Sigmoid colon (tissue), 7 donors: ENCODE results near the gene ANKIB1. TPM values are rescaled to one million over a fixed set of nuclear protein-coding genes. Genes with fewer than 3 reads are reported as not detected.

Experiments used
- DNase-seq: peaks from one replicate; pipeline ENCODE4 v3.0.0-alpha.2; 2019
- H3K27ac ChIP-seq, 4 donors: fragments of 200-600 bp; sonication (generic); one replicate each; pipeline ENCODE4 v1.5.1; 2016 to 2019; ENCODE audit warnings: mild to moderate bottlenecking in 1 of 4
- H3K27me3 ChIP-seq, 3 donors: fragments of 200-600 bp; sonication (generic); one replicate each; pipeline ENCODE4 v1.5.1; 2019; ENCODE audit warnings: mild to moderate bottlenecking in 1 of 3
- H3K36me3 ChIP-seq, 4 donors: fragments of 200-600 bp; sonication (generic); one replicate each; pipeline ENCODE4 v1.5.1; 2016 to 2019
- H3K4me1 ChIP-seq, 4 donors: fragments of 200-600 bp; sonication (generic); one replicate each; pipeline ENCODE4 v1.5.1; 2017 to 2019
- H3K4me3 ChIP-seq, 4 donors: fragments of 200-600 bp; sonication (generic); one replicate each; pipeline ENCODE4 v1.5.1; 2017 to 2019; ENCODE audit warnings: mild to moderate bottlenecking in 2 of 4, moderate library complexity in 1 of 4
- H3K9me3 ChIP-seq, 4 donors: fragments of 200-600 bp in 3 of 4; sonication (generic) in 3 of 4; one replicate each; pipeline versions ENCODE4 v1.5.1 to v1.6.1; 2013 to 2019
- EP300 ChIP-seq, 4 donors: sonication (generic); formaldehyde crosslinking; IDR thresholded peaks; one replicate each; pipeline ENCODE4 v1.6.1; 2017; ENCODE audit warnings: antibody characterized with exemption in 4 of 4
- POLR2A ChIP-seq, 2 donors: fragments of 450-650 bp; IDR thresholded peaks; one replicate each; pipeline ENCODE4 v1.6.1; 2016; ENCODE audit warnings: antibody characterized with exemption in 2 of 2, mild to moderate bottlenecking in 2 of 2, moderate library complexity in 2 of 2
- POLR2AphosphoS5 ChIP-seq, 4 donors: sonication (generic); formaldehyde crosslinking; IDR thresholded peaks; one replicate each; pipeline ENCODE4 v1.6.1; 2017; ENCODE audit warnings: antibody characterized with exemption in 4 of 4
- WGBS, 2 donors: extraction: QIAGEN DNeasy Blood & Tissue Kit; methylation state at CpG; one replicate each; pipeline ENCODE4 v1.1.7; 2013; 5-methylcytosine and 5-hydroxymethylcytosine counted together
- intact Hi-C: fragments of 100-400 bp; cut with DNase I; formaldehyde crosslinking; loops from one replicate; pipeline ENCODE4 v1.15.1; 2023
- polyA plus RNA-seq, 3 donors: library from polyadenylated mRNA; stranded (reverse); fragments of 200-250 nt; gene quantifications; one replicate each; pipeline ENCODE4 v1.2.3, GENCODE V29; 2013
- total RNA-seq, 4 donors: library from RNA; depleted of rRNA; stranded (reverse); fragments of >200 nt; gene quantifications; one replicate each; pipeline ENCODE4 v1.1.0, GENCODE V29; 2016
- TF ChIP-seq, protein P1 (sequence below), 4 experiments: fragments of 450-650 bp in 3 of 4; fragments of 200-600 bp in 1 of 4; IDR thresholded peaks; one replicate each; pipeline ENCODE4 v1.5.1; 2016 to 2019; ENCODE audit warnings: antibody characterized with exemption in 4 of 4, mild to moderate bottlenecking in 3 of 4, moderate library complexity in 2 of 4
- donor health status: healthy with polysubstance abuse.
- donor health status: Bipolar disorder and iron deficiency.
- donor health status: healthy.

ANKIB1 gene, protein sequence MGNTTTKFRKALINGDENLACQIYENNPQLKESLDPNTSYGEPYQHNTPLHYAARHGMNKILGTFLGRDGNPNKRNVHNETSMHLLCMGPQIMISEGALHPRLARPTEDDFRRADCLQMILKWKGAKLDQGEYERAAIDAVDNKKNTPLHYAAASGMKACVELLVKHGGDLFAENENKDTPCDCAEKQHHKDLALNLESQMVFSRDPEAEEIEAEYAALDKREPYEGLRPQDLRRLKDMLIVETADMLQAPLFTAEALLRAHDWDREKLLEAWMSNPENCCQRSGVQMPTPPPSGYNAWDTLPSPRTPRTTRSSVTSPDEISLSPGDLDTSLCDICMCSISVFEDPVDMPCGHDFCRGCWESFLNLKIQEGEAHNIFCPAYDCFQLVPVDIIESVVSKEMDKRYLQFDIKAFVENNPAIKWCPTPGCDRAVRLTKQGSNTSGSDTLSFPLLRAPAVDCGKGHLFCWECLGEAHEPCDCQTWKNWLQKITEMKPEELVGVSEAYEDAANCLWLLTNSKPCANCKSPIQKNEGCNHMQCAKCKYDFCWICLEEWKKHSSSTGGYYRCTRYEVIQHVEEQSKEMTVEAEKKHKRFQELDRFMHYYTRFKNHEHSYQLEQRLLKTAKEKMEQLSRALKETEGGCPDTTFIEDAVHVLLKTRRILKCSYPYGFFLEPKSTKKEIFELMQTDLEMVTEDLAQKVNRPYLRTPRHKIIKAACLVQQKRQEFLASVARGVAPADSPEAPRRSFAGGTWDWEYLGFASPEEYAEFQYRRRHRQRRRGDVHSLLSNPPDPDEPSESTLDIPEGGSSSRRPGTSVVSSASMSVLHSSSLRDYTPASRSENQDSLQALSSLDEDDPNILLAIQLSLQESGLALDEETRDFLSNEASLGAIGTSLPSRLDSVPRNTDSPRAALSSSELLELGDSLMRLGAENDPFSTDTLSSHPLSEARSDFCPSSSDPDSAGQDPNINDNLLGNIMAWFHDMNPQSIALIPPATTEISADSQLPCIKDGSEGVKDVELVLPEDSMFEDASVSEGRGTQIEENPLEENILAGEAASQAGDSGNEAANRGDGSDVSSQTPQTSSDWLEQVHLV
- total RNA-seq, result 10 to 100 TPM; 24.6 to 37.5 (median 33.3) TPM
- 10 to 100 TPM; 12.6 to 15.0 (median 12.6) TPM for polyA plus RNA-seq

GRCh38 chr7:92245487-92246359 is at the start of gene ANKIB1, which contains the start of gene KRIT1:
TSS of gene ANKIB1 (plus strand) at chr7:92245974. CDS start at chr7:92294979, 49,005 bp downstream.
TSS of gene KRIT1 (minus strand) at chr7:92245914. CDS start at chr7:92242135, 3,779 bp downstream.
- 0% methylated on average over 71 of the region's 71 CpGs for WGBS, 2 donors
- H3K9me3 ChIP-seq, result no peaks in the 10 kb centered on the region
- peak within 1 kb of the TSS; percentile 81 to 95 (median 89) for H3K27ac ChIP-seq
- no peaks in the 10 kb centered on the region for H3K27me3 ChIP-seq
- intact Hi-C loops, result loop anchor here (2.0 to 10.0 kb wide), 4 partner anchors 52 to 282 kb away; partner anchors contain the start of genes CYP51A1, PEX1 and RBM48
- H3K4me3 ChIP-seq, result peak within 1 kb of the TSS; percentile 71 to 99 (median 95)
- peaks cover 0 to 43% (median 27%) of the 10 kb centered on the region in 4 donors for H3K4me1 ChIP-seq
- TF ChIP-seq EP300 (IDR thresholded peaks at IDR 0.05) (no peak), POLR2AphosphoS5 (IDR thresholded peaks at IDR 0.05) (peak; percentile 76 to 90 (median 82)), POLR2A (IDR thresholded peaks at IDR 0.05) (peak; percentile 21 to 62)
- TF ChIP-seq, protein P1, sequence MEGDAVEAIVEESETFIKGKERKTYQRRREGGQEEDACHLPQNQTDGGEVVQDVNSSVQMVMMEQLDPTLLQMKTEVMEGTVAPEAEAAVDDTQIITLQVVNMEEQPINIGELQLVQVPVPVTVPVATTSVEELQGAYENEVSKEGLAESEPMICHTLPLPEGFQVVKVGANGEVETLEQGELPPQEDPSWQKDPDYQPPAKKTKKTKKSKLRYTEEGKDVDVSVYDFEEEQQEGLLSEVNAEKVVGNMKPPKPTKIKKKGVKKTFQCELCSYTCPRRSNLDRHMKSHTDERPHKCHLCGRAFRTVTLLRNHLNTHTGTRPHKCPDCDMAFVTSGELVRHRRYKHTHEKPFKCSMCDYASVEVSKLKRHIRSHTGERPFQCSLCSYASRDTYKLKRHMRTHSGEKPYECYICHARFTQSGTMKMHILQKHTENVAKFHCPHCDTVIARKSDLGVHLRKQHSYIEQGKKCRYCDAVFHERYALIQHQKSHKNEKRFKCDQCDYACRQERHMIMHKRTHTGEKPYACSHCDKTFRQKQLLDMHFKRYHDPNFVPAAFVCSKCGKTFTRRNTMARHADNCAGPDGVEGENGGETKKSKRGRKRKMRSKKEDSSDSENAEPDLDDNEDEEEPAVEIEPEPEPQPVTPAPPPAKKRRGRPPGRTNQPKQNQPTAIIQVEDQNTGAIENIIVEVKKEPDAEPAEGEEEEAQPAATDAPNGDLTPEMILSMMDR (IDR thresholded peaks at IDR 0.05), result peak in 2 of 4 experiments; percentile 21 to 24
- H3K36me3 ChIP-seq, result peaks cover 0 to 11% (median 0%) of the 10 kb centered on the region in 4 donors
- DNase-seq, result peak; percentile 93

GRCh38 chr7:92200791-92201190 is 45.0 kb upstream of the ANKIB1 start:
- Histone ChIP-seq H3K27ac (no peak overlapping the region), H3K27me3 (no peaks in the 10 kb centered on the region), H3K9me3 (no peaks in the 10 kb centered on the region), H3K36me3 (peaks cover 0 to 71% (median 30%) of the 10 kb centered on the region in 4 donors), H3K4me1 (no peaks in the 10 kb centered on the region), H3K4me3 (no peak overlapping the region)
- TF ChIP-seq EP300 (IDR thresholded peaks at IDR 0.05), result no peak
- TF ChIP-seq, protein P1 (IDR thresholded peaks at IDR 0.05), result no peak
- WGBS, 2 donors, result 92 to 97% methylated on average over 1 of the region's 1 CpG
- no peak for DNase-seq
- intact Hi-C loops, result no loop called here

- TF ChIP-seq POLR2AphosphoS5 (IDR thresholded peaks at IDR 0.05) (no peak), POLR2A (IDR thresholded peaks at IDR 0.05) (no peak), EP300 (IDR thresholded peaks at IDR 0.05) (no peak)
- TF ChIP-seq, protein P1 (IDR thresholded peaks at IDR 0.05), result no peak
- Histone ChIP-seq H3K9me3 (no peaks in the 10 kb centered on the region), H3K27me3 (no peaks in the 10 kb centered on the region), H3K4me3 (no peak overlapping the region), H3K36me3 (peaks cover 0 to 91% (median 39%) of the 10 kb centered on the region in 4 donors), H3K4me1 (no peaks in the 10 kb centered on the region), H3K27ac (no peak overlapping the region)
- WGBS, 2 donors, result 98% methylated on average over 3 of the region's 3 CpGs
- DNase-seq, result no peak
- intact Hi-C loops, result loop anchor here (5.0 kb wide), 1 partner anchor 79 kb away; no protein-coding TSS in a partner anchor
Observed at GRCh38 chr7:92205987-92206386, 39.8 kb upstream of the ANKIB1 start.
